SJCRH30 (cell line): ENCODE results near the gene ROBO2. TPM values are rescaled to one million over a fixed set of nuclear protein-coding genes. Genes with fewer than 3 reads are reported as not detected.
"Not testable (repeated sequence)": the region's sequence is repeated elsewhere in the genome, so short reads cannot be mapped to it uniquely, and the experiment has no call there.

Source experiments
- DNase-seq, 2 experiments: peaks; one replicate each; pipeline ENCODE4 v3.0.0-alpha.2; 2015 to 2020
- H3K27ac ChIP-seq: fragments of 250-450 bp; sonication (Bioruptor Pico); 2 replicates; pipeline ENCODE4 v1.5.1; 2020; ENCODE audit warnings: mild to moderate bottlenecking, moderate library complexity
- H3K27me3 ChIP-seq: fragments of 250-450 bp; sonication (Bioruptor Pico); 2 replicates; pipeline ENCODE4 v1.5.1; 2020; ENCODE audit warnings: mild to moderate bottlenecking, moderate library complexity
- H3K36me3 ChIP-seq: fragments of 250-450 bp; sonication (Bioruptor Pico); 2 replicates; pipeline ENCODE4 v1.5.1; 2020; ENCODE audit warnings: mild to moderate bottlenecking, moderate library complexity
- H3K4me1 ChIP-seq: fragments of 250-450 bp; sonication (Bioruptor Pico); 2 replicates; pipeline ENCODE4 v1.5.1; 2020; ENCODE audit warnings: mild to moderate bottlenecking, moderate library complexity
- H3K4me3 ChIP-seq: fragments of 250-450 bp; sonication (Bioruptor Pico); 2 replicates; pipeline ENCODE4 v1.5.1; 2020; ENCODE audit warnings: mild to moderate bottlenecking, moderate library complexity
- H3K9me3 ChIP-seq: fragments of 250-450 bp; sonication (Bioruptor Pico); replicated peaks from 2 replicates; pipeline ENCODE4 v1.5.1; 2020; ENCODE audit warnings: mild to moderate bottlenecking, moderate library complexity
- total RNA-seq: library from RNA; depleted of rRNA; stranded (reverse); fragments of >200 nt; shearing (Covaris generic); gene quantifications from 2 replicates; pipeline ENCODE4 v1.2.3, GENCODE V29; 2014

Gene ROBO2
- total RNA-seq, 1 experiment from 2014 or later: 14.3 TPM

DNA sequence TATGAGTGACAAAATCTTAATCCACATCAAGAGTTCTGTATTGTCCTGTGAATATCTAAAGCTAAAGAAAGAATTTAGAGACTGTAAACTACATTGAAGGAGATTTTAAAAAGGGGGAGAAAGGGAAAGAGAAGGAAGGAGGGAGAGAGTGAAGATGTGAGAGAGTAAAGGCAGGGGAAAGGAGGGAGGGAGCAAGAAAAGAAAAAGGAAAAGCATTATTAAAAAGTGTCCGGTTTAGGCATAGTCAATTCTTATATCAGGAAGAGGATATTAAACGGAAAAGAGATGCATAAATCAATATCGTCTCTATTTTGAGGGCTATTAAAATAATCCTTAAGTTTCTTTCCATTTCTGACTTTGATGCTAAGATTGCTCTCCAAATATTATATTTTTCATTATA is 332.1 kb downstream of the ROBO2 start:
- no peaks in the 10 kb centered on the region for H3K27me3 ChIP-seq
- no peaks in the 10 kb centered on the region for H3K9me3 ChIP-seq
- no peaks in the 10 kb centered on the region for H3K4me1 ChIP-seq
- no peak overlapping the region for H3K27ac ChIP-seq
- DNase-seq: no peak
- no peaks in the 10 kb centered on the region for H3K36me3 ChIP-seq
- no peak overlapping the region for H3K4me3 ChIP-seq

DNA sequence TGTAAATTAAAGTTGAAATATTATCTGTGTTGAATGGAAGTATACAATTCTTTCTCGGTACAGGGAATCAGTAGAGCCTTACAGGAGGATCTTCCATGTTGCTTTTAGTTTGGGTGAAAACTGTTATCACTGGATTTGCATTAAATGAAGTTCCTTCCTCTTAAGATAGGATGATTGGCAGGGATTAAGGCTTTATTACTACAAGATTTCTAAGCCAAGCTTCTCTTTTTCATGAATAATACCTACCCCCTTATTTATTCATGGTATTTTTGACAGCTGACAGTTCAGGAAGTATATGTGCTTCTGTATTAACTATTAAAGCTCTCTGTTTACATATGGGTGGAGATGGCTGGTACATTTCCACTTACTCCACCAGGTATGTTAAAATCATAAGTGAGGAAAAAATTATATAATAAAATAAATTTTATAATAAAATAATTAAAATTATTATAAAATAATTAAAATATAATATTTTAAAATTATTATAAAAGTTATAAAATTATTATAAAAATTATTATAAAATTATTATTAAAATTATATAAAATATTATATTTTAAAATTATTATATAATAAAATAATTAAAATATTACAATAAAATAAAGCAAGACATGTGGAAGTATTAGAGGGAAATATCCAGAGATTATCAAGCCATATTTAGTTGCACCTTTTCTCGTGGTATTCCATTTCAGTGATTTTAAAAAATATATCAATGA is 332.9 kb downstream of the ROBO2 start:
- H3K36me3 ChIP-seq: no peaks in the 10 kb centered on the region
- no peaks in the 10 kb centered on the region for H3K9me3 ChIP-seq
- H3K27me3 ChIP-seq: no peaks in the 10 kb centered on the region
- H3K4me3 ChIP-seq: no peak overlapping the region
- H3K4me1 ChIP-seq: no peaks in the 10 kb centered on the region
- DNase-seq: no peak
- H3K27ac ChIP-seq: no peak overlapping the region

DNA sequence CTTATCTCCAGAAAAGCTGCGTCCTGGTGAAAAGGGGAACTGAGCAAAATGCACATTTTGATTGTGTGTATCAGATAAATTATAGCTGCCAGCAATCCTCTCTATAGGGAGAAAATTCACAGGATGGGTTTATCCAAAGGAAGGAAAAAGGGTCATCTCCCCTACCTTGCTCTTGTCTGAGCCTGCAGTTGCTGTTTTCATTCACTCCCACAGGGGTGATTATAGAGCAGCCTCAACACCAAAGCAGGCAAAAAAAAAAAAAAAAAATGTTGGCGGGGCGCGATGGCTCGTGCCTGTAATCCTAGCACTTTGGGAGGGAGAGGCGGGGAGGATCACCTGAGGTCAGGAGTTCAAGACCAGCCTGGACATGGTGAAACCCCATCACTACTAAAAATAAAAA is 333.7 kb downstream of the ROBO2 start:
- no peaks in the 10 kb centered on the region for H3K9me3 ChIP-seq
- no peak overlapping the region for H3K27ac ChIP-seq
- DNase-seq: no peak
- H3K4me3 ChIP-seq: no peak overlapping the region
- no peaks in the 10 kb centered on the region for H3K4me1 ChIP-seq
- H3K27me3 ChIP-seq: no peaks in the 10 kb centered on the region
- no peaks in the 10 kb centered on the region for H3K36me3 ChIP-seq

DNA sequence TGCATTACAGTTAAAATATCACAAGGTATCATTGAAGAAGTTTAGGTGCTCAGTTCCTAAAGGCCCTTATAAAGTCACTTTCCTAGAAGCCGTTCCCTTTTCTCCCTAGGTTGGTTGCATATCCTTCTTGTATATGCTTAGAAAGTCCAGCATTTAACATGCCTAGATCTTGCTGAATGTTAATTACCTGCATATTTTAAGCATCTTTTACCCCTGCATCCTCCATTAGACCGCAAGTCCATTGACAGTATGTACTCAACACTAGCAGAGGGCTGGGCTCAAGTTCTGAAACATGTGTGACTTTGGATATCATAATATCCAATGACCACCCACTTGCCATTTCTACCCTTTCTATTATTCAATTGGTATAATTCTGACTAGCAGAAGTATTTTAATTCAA is 336.6 kb downstream of the ROBO2 start:
- no peaks in the 10 kb centered on the region for H3K9me3 ChIP-seq
- no peaks in the 10 kb centered on the region for H3K36me3 ChIP-seq
- no peaks in the 10 kb centered on the region for H3K4me1 ChIP-seq
- H3K4me3 ChIP-seq: no peak overlapping the region
- no peak for DNase-seq
- no peak overlapping the region for H3K27ac ChIP-seq
- no peaks in the 10 kb centered on the region for H3K27me3 ChIP-seq

DNA sequence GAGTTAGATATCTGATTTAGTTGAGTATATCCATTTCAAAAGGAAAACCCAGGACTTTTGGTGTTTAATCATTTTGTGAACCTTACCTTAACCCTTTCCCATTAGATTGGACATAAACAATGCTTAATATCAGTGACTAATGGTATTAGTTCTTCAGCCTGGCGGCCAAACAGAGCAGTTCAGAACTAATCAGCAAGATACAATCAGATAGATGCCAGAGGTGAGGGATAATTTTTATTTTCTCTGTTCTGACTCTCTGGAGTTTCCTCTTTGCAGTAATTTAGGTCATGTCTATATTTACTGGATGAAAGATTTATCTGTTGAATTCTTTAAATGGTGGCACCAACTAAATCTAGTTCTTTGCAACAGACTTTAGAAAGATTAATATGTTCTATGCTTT is 337.8 kb downstream of the ROBO2 start:
- H3K27ac ChIP-seq: no peak overlapping the region
- H3K36me3 ChIP-seq: no peaks in the 10 kb centered on the region
- H3K27me3 ChIP-seq: no peaks in the 10 kb centered on the region
- no peaks in the 10 kb centered on the region for H3K4me1 ChIP-seq
- H3K4me3 ChIP-seq: no peak overlapping the region
- no peak for DNase-seq
- H3K9me3 ChIP-seq: no peaks in the 10 kb centered on the region

DNA sequence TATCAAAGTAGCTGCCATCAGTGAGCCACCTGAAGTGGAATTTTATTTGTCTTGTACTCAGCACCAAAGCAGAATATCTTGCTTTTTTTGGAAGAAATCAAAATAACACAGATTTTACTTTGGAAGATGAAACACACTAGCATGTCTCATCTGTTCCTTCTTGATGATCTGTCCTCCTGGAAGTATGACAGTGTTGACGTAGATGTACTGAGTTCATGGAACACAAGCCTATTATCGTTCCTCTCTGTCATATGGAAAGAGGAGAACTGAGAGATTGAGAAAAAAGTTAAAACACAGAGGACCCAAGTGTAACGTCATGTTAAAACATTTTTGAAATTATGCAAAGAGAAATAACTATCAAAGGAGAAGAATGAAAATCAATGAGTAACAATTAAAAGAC is 340.2 kb downstream of the ROBO2 start:
- no peaks in the 10 kb centered on the region for H3K27me3 ChIP-seq

DNA sequence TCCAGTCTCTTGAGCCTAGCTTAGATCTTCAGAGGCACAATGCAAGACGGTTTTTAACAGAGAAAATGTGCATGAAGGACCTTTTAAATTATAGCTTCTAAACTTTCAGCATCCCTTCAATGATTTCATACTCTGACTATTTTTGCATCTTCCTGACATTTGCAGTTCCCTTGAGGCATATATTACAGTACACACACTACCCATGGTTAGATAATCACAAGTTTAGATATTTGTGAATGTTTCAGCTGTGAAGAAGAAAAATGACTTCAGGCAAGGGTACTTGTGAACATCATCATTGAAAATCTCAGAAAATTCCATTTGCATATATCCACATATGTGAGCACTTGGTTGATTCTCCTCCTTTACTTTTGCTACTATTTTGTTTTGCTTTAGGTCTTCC is 341.5 kb downstream of the ROBO2 start:
- no peaks in the 10 kb centered on the region for H3K4me1 ChIP-seq
- no peak overlapping the region for H3K4me3 ChIP-seq
- H3K9me3 ChIP-seq: no peaks in the 10 kb centered on the region
- H3K27ac ChIP-seq: no peak overlapping the region
- H3K27me3 ChIP-seq: no peaks in the 10 kb centered on the region
- DNase-seq: no peak
- H3K36me3 ChIP-seq: no peaks in the 10 kb centered on the region

More for the DNA sequence above, 340.2 kb downstream of the ROBO2 start:
- Histone ChIP-seq H3K4me3 (no peak overlapping the region), H3K4me1 (no peaks in the 10 kb centered on the region), H3K27ac (no peak overlapping the region), H3K9me3 (no peaks in the 10 kb centered on the region), H3K36me3 (no peaks in the 10 kb centered on the region)
- DNase-seq: no peak

DNA sequence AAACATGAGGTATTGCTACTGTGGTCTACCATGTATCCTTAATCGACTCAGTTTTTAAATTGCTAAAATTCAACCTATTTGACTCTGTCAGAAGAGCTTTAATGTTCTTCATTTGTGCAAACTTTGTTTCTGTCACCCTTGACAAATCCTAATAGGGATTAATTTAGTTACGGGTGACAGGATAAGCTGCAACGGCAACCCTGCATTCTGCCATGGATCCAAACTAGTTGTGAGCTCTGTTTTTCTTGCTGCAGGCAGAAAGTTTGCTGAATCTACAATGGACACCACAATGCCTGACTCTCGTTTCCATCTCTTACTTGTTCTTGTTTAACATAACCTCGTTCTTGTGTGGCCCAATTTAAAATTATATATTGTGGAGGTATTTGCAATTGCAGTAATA is 352.3 kb downstream of the ROBO2 start:
- H3K9me3 ChIP-seq: no peaks in the 10 kb centered on the region
- no peak overlapping the region for H3K4me3 ChIP-seq
- no peaks in the 10 kb centered on the region for H3K27me3 ChIP-seq
- no peak overlapping the region for H3K27ac ChIP-seq
- H3K4me1 ChIP-seq: no peaks in the 10 kb centered on the region
- H3K36me3 ChIP-seq: no peaks in the 10 kb centered on the region
- DNase-seq: no peak

DNA sequence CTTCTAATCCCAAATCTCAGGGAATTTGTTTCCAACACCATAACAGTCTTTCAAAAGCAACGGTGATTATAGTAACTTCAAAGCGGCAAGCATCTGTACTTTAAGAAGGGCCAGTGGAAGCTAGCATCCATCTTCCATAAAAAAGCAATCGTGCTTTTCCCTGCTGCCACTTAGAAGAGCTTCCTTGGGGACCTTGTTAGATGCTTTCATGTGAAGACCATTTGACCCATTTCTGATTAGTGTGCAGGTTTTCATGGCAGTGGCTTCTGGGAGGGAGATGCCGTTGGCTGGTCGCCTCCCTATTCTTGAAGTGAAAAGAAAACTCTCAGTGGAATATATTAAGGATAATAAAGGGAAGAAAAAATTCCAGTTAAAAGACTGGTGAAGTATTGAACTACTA is 354.1 kb downstream of the ROBO2 start:
- Histone ChIP-seq H3K4me1 (no peaks in the 10 kb centered on the region), H3K27me3 (no peaks in the 10 kb centered on the region), H3K27ac (no peak overlapping the region), H3K36me3 (no peaks in the 10 kb centered on the region), H3K4me3 (no peak overlapping the region), H3K9me3 (no peaks in the 10 kb centered on the region)
- no peak for DNase-seq

DNA sequence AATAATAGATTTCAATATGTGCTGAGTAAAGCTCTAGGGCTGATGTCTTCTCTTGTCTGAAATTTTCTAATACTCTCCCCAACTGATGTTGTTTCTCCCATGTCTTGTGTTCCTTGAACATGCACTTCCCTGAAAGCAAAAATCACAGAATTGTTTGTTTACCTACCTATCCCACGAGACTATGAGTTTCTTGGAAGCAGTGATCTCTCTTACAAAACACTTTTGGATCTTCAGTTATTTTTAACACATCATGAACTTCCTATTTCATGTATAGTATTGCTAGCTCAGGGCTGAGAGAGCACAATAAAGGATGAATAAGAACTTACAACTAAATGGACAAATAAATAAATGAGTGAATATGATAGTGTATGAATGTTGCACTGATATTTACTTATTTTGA is 365.0 kb downstream of the ROBO2 start:
- no peaks in the 10 kb centered on the region for H3K27me3 ChIP-seq
- no peak overlapping the region for H3K27ac ChIP-seq
- DNase-seq: no peak
- H3K4me3 ChIP-seq: no peak overlapping the region
- H3K4me1 ChIP-seq: no peaks in the 10 kb centered on the region; the same call in 1 of the 2 replicates
- H3K36me3 ChIP-seq: no peaks in the 10 kb centered on the region
- H3K9me3 ChIP-seq: no peaks in the 10 kb centered on the region

DNA sequence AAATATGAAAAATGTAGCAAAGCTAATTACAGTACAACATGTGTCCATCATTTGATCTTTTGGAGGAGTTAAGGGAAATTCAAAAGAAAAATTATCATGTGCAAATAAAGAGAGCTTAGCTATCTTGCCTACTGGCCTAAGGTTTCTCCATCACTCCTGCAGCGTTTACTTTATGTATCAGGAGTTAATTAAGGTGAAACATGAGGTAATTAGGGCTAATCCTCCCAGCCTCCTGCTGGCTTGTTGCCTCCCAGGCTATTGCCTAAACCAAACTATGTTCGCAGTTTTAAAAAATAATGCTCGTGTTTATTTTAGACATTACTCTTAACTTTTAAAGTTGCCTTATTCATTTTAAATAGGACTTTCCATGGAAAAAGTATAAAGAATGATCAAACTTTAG is 367.5 kb downstream of the ROBO2 start:
- no peaks in the 10 kb centered on the region for H3K27me3 ChIP-seq
- no peak for DNase-seq
- H3K9me3 ChIP-seq: no peaks in the 10 kb centered on the region
- no peak overlapping the region for H3K27ac ChIP-seq
- H3K4me1 ChIP-seq: no peaks in the 10 kb centered on the region; the same call in 1 of the 2 replicates
- H3K4me3 ChIP-seq: no peak overlapping the region
- H3K36me3 ChIP-seq: no peaks in the 10 kb centered on the region

DNA sequence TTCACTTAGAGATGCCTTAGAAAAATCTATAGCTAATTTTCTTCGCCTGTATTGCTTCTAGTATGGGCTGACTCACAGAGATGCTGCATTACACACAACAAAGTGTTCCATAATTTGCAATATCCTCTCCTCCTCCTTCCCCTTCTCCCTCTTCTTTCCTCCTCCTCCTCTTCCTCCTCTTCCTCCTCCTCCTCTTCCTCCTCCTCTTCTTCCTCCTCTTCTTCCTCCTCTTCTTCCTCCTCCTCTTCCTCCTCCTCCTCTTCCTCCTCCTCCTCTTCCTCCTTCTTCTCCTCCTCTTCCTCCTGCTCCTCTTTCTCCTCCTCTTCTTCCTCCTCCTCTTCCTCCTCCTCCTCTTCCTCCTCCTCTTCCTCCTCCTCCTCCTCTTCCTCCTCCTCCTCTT is 370.4 kb downstream of the ROBO2 start:
- DNase-seq, H3K27me3 ChIP-seq, H3K9me3 ChIP-seq, H3K4me3 ChIP-seq, H3K27ac ChIP-seq, H3K4me1 ChIP-seq, H3K36me3 ChIP-seq: not testable (repeated sequence)

DNA sequence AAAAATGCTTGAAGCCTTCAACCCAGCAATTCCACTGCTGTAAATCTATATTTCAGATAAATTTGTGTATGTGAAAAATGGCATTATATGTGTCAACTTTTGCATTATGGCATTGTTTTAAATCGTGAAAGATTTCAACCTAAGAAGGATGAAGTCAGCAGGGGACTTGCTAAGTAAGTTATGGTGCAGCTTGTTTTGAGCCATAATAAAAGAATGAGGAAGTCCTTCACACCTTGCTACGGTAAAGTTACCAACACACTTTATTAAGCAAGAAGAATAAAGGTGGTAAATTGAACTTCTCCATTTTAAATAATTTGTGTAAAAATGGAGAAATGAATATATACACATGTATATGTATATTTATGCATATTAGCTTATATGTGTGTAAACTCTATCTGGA is 371.4 kb downstream of the ROBO2 start:
- no peaks in the 10 kb centered on the region for H3K9me3 ChIP-seq
- H3K27ac ChIP-seq: no peak overlapping the region
- no peak for DNase-seq
- H3K36me3 ChIP-seq: no peaks in the 10 kb centered on the region
- no peak overlapping the region for H3K4me3 ChIP-seq
- H3K27me3 ChIP-seq: no peaks in the 10 kb centered on the region
- no peaks in the 10 kb centered on the region; the same call in 1 of the 2 replicates for H3K4me1 ChIP-seq

DNA sequence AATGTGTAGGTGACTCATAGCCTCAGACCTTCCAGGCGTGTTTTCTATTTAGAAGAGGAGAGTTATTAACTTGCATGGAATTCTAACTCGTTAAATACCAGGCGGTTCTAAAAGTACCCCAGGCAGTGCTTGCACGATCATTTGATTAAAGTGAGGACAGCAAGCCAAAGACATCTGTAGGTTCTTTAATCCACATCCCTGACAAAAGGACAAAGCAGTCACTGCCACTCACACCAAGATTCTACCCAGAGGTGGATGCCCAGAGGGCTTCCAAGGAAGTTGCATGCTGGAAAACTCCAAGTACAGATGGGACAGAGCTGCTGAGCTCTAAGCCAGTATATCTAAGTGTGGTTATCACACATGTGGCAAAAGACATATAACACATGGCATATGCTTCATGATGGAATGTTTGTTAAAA is 372.1 kb downstream of the ROBO2 start:
- H3K27ac ChIP-seq: no peak overlapping the region
- no peaks in the 10 kb centered on the region for H3K9me3 ChIP-seq
- H3K4me3 ChIP-seq: no peak overlapping the region
- no peak for DNase-seq
- H3K27me3 ChIP-seq: no peaks in the 10 kb centered on the region
- no peaks in the 10 kb centered on the region for H3K36me3 ChIP-seq
- no peaks in the 10 kb centered on the region; the same call in 1 of the 2 replicates for H3K4me1 ChIP-seq

DNA sequence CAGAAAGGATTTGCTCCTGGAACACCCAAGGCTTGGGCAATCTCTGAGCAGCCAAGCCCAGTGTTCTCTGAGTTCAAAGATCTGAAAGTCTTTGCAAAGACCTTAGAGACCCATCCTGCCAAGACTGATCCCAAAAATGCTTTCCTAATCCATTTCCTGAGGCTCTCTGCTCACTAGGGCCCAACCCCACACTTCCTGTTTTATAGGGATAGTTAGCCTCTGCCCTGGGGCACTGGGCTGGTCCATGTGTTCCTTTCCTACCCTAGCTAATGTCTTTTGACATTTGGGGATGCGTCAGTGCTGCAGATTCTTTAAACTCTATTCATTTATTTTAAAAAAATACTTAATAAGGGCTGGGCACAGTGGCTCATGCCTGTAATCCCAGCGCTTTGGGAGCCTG is 372.7 kb downstream of the ROBO2 start:
- peak in 1 of 2 experiments; percentile 5 for DNase-seq
- no peaks in the 10 kb centered on the region; the same call in 1 of the 2 replicates for H3K4me1 ChIP-seq

DNA sequence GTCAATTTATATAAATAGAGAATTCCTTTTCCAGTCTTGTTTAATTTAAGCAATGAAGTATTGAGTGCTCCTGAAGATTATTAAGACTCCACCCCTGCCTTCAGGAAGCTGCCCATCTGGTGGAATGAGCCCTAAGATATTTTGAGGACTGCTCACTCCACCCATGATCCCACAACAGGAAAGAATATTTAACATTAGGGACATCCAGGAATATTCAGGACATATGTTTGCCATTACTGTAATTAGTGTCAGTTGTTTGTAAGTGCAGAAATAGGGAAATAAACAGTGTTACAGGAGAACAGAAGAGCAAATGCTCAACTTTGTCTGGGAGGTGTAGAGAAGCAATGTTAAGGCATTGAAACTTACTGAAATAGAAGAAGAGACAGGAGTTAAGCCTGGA is 375.0 kb downstream of the ROBO2 start:
- Histone ChIP-seq H3K36me3 (no peaks in the 10 kb centered on the region), H3K27ac (no peak overlapping the region), H3K4me1 (no peaks in the 10 kb centered on the region), H3K4me3 (no peak overlapping the region), H3K9me3 (no peaks in the 10 kb centered on the region), H3K27me3 (no peaks in the 10 kb centered on the region)
- no peak for DNase-seq

More for the DNA sequence above, 372.7 kb downstream of the ROBO2 start:
- Histone ChIP-seq H3K27me3 (no peaks in the 10 kb centered on the region), H3K36me3 (no peaks in the 10 kb centered on the region), H3K4me3 (no peak overlapping the region), H3K9me3 (no peaks in the 10 kb centered on the region), H3K27ac (no peak overlapping the region)
